ENCODE results near the gene MAP3K3.

MAP3K3 gene

DNA sequence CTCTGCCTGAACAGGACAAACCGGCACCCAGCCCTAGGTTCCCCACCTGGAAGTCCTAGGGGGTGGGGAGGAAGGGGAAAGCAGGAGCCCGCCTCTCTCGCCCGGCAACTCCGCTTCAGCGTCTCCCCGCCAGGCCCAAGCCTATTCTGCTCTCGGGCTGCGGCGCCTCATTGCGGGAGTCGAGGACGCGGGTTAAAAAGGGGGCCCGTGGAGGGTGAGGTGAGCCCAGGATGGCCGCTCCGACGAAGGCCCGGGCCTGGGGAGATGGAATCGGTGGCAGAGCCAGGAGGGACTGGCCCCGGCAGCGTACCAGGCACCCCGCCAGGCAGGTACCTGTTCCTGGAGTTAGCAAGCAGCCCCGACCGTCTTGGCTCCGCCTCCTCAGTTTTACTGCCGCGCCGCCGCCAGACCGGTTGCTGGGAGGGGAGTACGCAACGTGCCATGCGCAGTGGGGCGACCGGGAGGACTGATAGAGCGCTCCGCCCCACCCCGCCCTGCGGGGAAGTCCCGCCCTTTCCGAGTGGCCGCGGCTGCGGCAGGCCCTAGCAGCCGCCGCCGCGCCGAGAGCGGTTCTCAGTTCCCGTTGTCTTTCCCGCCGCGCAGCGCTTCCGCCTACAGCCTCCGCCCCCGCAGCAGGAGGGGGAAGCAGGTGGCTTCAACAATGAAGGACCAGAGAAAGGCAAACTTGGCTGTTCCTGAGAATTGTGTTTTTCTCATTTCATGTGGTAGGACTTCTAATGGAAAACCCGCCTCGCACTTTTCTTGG lies 119.4 kb downstream of the MAP3K3 start, which contains the start of gene STRADA:
TSS of gene STRADA (minus strand) at position 392 of the 766 bp plus-strand sequence. CDS start 13,430 bp downstream, outside the sequence.
- peak; percentile 97 for DNase-seq (ENCODE audit: low spot score)
- ChIA-PET CTCF (no interaction called here), POLR2A (ENCODE audit: low non-redundant PET) (interaction anchor here (0.9 kb wide), 1 partner anchor 32 kb away, joined by 6 read pairs; the partner anchor contains the start of genes CCDC47 and DDX42)
- peak within 1 kb of the TSS; percentile 96 for H3K27ac ChIP-seq
- TF ChIP-seq, protein P1, sequence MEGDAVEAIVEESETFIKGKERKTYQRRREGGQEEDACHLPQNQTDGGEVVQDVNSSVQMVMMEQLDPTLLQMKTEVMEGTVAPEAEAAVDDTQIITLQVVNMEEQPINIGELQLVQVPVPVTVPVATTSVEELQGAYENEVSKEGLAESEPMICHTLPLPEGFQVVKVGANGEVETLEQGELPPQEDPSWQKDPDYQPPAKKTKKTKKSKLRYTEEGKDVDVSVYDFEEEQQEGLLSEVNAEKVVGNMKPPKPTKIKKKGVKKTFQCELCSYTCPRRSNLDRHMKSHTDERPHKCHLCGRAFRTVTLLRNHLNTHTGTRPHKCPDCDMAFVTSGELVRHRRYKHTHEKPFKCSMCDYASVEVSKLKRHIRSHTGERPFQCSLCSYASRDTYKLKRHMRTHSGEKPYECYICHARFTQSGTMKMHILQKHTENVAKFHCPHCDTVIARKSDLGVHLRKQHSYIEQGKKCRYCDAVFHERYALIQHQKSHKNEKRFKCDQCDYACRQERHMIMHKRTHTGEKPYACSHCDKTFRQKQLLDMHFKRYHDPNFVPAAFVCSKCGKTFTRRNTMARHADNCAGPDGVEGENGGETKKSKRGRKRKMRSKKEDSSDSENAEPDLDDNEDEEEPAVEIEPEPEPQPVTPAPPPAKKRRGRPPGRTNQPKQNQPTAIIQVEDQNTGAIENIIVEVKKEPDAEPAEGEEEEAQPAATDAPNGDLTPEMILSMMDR (conservative IDR thresholded peaks at IDR 0.05; ENCODE audit: low read depth): no peak

Data from RWPE1 (cell line).